NCI-H2029 treated with DMSO at 0.1 percent for 48 hours (cell line): ENCODE measurements around the gene HACE1.
"Not testable (repeated sequence)": the region's sequence is repeated elsewhere in the genome, so short reads cannot be mapped to it uniquely, and the experiment has no call there.

Experiments used
- DNase-seq: peaks from one replicate; lab custom pipeline; 2025; lab: John Stamatoyannopoulos, UW

Gene HACE1

DNA sequence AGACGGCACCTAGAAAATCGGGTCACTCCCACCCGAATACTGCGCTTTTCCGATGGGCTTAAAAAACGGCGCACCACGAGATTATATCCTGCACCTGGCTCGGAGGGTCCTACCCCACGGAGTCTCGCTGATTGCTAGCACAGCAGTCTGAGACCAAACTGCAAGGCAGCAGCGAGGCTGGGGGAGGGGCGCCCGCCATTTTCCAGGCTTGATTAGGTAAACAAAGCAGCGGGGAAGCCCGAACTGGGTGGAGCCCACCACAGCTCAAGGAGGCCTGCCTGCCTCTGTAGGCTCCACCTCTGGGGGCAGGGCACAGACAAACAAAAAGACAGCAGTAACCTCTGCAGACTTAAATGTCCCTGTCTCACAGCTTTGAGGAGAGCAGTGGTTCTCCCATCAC, 122.2 kb downstream of the HACE1 start:
- not testable (repeated sequence) for DNase-seq

DNA sequence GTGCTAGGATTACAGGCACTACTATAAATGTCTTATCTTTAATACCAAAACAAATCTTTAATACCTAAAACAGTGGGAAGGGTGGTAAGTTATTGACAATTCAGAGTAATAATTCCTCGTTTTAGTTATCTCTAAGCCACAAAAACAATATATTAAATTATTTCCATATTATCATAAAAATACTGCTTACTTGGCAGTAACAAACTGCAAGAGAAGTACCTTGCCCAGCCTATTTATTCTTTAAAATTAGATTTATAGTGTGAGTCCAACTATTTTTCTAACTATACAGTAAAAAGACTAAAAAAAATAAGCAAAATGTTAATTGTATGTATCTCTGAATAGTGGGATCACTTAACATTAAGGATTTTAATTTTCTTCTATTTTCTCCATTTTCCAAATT, 123.2 kb downstream of the HACE1 start:
- no peak for DNase-seq

DNA sequence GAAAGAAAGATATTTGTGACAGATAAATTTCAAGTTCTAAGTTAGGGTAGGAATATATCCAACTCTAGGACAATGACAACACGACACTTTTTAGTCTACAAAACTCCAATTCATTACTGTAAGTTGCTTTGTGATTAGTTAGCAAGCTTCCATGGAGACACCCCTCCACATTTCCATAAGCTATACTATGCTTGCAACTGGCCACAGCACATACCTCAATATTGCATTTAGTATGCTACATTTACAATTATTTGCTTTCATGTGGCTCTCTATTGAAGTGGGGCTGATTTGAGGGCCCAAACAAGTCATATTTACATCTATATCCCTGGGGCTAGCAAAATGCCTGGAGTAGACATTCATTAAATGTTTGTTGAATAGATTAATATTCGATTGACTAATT, 129.3 kb downstream of the HACE1 start:
- no peak for DNase-seq

DNA sequence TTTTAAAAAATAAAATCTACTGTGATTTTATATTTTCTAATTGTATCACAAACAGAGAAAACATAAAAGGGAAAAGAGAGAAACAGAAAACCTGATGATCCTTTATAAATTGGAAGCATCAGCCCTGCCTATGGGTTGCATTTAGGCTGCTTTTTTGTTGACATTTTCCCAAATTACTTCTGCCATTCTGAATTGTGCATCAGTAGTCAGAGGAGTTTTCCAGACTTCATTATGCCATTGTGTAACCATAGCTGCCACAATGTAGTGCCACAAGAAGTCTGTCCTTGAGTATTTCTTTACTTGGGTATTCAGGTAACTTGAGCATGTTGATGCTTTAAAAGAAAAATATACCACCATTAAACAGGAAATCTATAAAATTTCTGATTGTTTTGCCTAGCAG, 130.3 kb downstream of the HACE1 start:
- no peak for DNase-seq

DNA sequence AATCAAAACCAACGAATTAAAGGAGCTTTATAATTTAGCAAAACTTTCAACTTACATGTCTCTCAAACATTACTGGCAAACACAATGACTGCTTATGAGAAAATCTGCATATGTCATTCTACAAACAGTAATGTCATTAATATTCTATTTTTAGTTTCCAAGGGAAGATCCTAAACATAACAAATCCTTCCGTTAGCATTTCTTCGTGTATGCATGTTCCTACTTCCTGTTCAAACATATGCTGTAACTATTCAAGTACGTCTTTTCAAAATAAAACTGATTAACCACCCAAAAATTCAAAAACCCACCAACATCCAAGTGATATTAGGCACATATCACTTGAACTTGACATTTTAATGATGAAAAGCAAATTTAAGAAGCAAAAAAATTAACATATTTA, 131.3 kb downstream of the HACE1 start:
- DNase-seq = no peak

DNA sequence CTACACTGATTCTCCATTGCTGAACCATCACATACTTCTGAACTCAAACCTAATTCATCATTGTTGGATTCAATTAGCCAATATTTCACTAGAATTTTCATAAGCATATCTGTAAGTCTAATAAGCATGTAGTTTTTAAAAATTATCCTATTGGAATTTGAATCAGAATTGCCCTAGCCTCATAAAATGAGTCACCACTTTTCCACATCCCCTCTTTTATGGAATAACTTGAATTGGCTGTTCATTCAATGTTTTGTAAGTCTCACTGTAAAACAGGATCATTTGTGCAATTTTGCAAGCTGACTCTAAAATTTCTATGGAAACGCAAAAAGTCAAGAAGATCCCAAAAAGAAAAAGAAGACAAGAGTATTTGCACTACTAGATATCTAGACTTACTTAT, 141.0 kb downstream of the HACE1 start:
- no peak for DNase-seq

DNA sequence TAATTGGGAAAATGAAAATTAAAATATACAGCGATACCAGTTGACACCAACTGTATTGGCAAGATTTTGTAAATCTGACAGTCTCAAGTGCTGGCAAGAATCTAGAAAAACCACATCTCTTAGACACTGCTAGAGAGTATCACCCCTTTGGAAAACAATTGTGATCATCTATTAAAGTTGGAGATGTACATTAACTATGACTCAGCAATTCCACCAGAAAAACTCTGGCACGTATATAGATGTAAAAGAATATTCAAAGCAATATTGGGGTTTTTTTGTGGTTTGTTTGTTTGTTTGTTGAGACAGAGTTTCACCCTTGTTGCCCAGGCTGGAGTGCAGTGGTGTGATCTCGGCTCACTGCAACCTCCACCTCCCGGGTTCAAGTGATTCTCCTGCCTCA, 142.9 kb downstream of the HACE1 start:
- DNase-seq = no peak

DNA sequence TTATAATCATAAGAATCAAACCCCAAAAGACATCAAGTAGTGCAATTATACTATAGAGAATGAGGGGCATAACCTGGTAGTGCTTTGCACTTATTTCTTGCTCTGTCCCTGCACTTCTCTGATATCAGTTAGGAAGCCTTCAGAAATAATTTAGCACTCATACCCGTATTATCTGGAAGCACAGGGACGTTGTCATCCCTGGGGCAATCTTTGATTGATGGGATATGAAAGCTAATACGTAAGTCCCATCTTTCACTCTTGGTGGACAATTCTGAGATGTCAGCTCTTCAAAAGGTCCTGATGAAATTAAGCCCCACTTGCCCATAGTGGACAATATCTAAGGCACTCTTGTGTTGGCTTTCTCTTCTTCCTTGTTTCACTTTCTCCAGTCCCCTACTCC, 144.9 kb downstream of the HACE1 start:
- DNase-seq = no peak

DNA sequence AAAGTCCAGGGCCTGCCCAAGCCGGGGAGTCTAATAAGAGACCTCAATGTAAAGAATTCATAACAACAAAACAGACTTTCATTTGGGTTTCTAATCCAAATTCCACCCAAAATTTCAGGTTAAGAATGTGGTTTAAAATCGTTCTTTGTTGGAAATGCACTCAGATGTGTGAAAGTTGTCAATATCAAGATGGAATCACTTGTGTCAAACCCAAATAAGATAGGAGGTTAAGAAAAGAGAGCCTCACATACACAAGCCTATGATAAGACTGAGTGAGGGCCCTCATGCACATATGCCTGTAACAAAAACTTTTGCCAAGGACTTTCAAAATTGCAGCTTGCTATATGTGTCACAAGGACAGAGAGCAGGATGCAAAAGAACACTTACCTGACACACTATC, 145.7 kb downstream of the HACE1 start:
- DNase-seq = no peak

DNA sequence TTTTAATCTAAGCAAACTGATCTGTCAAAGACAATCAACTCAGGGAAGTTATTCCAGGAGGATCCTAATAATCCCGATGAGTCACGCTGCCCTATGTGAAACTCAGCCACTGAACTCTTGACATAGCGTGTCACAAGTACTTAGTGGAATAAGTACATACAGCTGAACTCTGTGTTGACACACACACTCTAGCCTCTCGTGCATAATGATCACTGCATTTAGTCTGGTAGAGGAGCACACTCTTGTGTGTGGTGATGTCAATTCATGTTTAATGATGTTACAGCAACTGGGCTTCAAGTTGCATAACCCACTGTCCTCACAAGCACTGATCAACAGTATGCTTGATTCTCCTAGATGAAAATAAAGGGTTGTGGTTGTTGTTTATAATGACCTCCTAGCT, 148.3 kb downstream of the HACE1 start:
- peak; percentile 53 for DNase-seq

DNA sequence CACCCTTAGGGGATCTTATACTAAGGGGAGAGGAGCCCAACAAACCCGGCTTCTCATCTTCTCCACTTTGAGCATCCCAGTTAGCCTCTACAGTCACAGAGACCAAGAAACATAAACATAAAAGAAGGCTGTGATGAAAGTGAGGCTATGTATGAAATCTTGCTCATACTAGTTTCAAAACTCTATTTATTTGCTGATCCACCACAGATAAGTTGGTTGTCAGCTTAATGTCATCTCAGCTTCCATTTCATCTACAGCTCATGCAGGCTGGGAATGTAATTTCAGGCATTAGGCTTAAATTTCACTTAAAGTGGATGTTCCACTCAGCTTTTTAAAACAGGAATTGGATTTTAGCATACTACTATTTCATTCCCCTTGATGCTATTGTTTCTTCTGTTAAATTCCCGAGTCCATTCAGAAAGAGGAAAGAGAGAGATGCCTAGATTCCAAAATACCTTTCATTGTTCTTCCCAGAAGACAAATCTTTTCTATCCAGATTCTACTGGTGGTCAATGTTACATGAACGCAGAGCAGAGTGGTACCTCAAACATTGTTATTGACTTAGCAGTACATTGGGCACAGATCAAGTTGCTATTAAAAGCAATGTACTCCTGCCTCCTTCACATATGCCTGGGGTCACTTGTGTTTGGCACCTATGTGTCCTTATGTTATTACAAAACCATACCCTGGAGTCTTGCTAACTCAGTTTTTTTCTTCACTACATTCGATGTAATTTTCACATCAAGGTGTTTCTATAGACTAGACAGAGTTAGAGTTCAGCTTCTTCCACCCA, 149.0 kb downstream of the HACE1 start:
- no peak for DNase-seq

DNA sequence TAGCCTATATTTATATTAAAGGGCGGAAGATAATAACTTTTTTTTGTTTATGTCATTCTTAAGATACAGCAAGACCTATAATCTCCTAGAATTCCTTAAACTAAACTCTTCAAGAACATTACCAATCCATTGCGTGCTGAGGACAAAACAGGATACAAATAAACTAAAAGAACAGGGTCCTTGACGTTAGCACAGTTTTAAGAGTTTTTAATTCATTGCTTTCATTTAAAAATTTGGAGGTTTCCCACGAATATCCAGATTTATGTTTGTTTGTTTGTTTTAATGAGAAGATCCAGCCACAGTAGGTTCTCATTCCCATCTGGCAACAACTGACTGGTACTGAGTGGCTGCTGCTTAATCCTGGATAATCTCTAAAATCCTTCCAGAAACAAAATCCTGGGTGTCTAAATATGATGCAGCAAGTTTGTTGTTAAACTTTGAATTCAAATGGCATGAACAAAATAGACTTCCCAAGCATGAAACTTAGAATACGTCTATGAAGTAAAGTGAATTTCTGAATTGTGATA, 153.7 kb downstream of the HACE1 start:
- DNase-seq = no peak

DNA sequence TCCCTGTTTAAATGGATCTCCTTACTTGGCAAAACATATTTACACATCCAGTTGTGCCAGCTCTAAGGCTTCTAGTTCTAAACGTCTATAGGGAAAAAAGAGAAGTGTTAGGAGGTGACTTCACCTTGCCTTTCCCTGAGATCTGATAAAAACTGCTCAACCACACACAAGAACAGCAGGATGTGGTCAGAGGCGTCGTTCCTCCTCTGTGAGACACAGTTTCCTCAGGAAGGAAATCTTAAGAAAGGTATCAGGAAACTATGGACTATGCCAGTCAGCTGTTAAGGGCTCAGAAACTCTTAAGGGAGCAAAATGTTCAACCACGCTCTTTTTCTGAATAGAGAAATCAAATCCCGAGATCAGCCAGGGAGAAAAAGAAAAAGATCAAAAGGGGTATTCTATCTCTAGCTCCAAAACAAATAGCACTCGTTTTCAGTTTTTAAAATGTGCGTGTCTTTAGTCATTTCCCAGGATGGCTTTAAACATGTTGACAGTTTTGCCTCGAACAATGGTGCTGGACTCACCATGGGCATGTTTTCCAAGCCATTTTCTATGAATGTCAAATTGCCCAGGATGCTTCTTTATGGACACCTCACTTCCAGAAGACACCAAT, 154.5 kb downstream of the HACE1 start:
- DNase-seq = no peak

DNA sequence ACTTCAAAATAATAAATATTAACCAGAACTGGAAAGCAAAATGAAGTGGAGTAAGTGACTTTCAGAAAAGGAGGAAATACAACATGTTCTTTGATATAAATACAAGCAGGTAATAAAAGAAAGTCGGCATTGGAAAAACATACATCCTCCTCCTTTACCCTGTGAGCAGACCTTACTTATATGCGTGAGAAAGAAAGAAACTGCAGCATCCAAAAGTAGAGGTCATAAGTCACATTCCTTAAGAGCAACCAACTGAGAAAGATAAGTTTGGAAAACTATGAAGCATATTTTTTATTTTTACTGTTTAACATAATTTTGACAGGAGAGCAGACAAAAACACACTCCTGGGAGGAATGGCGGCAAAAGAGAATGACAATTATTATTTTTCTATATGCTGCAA, 155.5 kb downstream of the HACE1 start:
- DNase-seq = no peak

DNA sequence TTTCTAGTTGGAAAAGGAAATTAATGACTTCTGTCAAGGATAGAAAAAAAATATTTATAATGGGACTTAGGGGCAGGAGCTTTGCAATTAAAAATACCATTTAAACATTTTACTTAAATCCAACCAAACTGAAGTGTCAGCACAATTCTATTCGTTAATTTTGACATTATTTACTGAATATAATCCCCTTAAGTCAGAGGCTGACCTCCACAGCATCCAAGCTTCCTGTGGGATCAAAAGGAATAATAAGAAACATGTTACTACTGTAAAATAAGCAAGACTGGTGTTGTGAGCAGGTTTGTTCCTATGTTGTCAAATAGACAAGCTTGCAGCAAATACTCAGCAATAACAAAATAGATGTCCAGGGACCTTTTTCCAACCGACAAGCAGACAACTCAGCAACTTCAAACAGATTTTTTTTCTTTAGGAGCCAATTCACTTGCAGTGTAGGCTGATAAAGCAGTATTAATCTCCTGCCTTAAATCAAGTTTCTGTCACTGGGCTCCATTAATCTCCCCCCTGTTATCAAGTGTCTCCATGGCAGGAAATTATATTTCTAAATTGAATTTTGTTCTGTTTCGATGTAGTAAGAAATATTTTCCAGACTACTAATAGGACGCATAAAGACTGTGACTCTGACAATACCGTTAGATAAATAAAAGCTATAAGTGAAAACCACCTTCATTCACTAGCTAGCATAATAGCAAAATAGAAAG, 157.4 kb downstream of the HACE1 start:
- no peak for DNase-seq

DNA sequence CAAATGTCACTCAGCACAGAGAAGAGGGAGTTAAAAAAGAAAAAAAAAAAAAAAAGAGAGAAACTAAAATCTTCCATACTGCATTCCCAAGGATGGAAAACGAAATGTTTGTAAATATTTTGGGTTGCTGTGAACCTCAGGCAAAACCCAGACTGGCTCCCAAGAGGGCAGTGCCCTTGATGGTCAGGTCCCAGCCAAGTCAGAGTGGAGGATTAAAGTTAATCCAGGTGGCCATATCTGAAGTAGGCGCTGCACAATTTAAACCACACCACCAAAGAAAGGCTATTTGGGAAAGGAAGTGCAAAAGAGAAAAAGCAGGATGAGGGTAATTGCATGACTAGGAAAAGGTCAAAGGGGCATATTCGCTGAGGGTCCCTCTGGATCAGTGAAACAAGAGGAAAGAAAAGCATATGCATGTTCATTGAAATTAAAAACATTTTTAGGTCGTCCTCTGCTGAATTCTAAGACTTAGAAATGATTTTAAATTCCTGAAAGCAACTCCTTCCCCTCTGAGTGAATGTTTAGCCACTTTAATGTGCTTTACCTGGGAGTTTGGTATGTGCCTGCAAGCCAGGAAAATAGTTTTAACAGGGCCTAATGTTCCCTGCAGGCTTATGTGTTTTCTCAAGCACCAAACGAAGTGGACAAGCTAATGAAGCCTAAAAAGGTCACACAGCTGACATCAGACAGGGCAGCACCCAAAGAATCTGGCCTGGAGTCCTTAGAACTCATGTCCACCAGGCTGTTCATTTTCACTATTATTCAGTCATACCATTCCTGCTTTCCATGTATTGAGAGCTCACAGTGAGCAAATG, 159.1 kb downstream of the HACE1 start:
- DNase-seq = no peak

DNA sequence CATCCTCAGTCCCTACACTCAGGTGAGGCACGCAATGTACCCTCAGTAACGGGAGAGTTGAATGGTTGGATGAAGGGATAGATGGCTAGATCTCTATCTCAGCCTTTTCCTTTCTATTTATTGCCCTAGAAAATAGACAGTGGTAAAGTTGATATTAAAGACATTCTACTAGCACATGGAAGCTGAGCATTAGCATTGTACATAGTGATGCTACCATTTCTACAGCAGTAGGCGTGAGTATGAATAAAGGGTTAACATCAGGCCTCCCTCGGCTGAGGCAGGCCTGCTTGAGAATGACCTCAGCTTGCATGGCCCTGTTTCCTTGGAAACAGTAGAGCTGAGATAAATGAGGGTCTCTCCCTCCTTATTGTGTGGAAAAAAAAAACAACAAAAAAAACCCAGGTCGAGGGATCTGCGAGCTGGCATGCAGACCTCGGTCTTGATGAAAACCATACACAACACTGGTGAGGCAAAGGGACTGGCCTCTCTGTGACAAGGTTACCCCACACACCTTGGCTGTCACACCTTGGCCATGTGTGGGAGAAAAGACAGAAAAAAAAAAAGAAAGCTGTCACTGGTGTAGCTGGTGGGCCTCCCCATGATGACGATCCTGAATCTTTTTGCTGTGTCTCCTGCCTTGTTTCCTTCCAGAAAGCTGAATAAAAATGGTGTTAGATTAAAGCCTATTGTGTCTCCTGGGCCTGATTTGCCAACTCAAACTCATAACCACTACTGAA, 160.0 kb downstream of the HACE1 start:
- DNase-seq = no peak

DNA sequence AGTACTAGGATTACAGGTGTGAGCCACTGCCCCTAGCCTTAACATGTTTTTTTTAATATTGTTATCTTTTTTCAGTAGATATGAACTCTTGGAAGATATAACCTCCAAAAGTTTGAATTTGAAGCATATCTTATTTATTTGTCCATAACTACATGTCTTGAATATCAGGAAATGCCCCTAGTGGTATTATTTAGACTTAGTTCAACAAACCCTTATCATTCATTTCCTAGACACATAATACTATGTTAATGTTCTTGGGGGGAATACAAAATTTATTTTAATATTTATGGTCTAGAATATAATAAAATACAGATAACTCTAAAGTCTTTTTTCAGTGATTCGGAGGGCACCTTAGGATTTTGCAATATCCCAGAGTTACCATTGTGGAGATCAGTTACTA, 160.7 kb downstream of the HACE1 start:
- DNase-seq = no peak

DNA sequence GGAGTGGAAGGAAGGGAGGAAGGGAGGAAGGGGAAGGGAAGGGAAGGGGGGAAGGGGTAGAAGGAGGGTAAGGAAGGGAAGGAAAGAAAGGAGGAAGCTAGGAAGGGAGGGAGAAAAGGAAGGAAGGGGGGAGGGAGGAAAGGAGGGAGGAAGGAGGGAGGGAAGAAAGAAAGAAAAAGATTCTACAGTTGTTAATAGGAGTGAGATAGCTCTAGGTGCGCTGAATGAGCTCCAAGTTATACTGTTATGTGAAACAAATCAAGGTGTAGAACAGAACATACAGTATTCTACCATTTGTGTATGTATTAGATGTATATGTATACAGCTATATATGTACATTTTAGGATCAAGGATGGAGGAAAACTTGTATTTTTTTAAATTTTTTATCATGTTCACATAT, 167.7 kb downstream of the HACE1 start:
- no peak for DNase-seq

DNA sequence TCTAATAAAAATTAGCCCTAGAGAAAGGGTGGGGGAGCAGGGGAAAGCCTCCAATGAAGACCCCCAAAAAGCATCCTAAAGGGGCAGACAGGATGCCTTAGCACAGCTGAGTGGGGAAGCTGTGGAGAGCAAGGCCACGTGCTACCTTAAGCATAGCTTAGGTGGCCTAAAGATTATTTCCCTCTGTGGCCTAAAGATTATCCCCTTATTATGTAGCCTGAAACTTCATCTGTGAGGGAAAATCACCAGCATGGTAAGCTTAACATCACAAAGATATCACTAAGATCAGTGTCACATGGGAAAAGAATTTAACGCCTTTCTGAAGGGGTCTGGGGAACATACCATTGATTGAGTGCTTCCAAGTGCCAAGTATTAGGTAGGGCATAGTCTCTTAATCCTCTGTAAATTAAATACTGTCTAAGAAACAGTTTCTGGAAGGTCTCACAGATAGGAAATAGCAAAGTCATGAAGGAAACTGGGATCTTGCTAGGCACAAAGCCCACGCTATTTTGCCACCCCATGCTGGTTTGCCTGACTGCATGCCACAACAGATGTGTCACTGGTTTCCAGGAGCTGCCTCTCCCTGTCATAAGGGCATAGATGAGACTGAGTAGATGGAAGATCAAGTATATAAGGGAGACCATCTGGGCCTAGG, 170.0 kb downstream of the HACE1 start:
- DNase-seq = no peak
